ENCODE data around the gene TPD52L1. TPM values are rescaled to one million over a fixed set of nuclear protein-coding genes. Genes with fewer than 3 reads are reported as not detected.

TPD52L1 gene
- total RNA-seq, 1 donor from 2014 or later = 15.6 TPM

DNA sequence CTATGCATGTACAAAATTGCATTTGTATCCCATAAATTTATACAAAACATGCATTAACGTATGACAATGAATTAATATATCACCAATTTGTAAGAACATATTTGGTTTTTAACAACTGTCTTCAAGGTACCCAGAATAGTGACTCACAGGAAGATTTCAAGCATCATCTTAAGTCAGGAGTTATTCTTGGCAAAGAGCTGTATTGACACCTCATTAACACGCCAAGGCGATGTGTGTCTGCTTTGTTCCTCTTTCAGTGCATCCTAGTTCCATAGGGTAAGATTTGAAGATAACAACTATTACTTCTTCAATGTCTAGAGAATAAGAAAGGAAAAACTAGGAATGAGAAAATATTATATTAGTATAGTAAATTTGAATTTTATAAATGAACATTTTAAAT, 35.8 kb upstream of the TPD52L1 start:
- no peak for TF ChIP-seq CTCF (IDR thresholded peaks at IDR 0.05)
- intact Hi-C loops (cut with DNase I) = no loop called here
- no peak for ATAC-seq

DNA sequence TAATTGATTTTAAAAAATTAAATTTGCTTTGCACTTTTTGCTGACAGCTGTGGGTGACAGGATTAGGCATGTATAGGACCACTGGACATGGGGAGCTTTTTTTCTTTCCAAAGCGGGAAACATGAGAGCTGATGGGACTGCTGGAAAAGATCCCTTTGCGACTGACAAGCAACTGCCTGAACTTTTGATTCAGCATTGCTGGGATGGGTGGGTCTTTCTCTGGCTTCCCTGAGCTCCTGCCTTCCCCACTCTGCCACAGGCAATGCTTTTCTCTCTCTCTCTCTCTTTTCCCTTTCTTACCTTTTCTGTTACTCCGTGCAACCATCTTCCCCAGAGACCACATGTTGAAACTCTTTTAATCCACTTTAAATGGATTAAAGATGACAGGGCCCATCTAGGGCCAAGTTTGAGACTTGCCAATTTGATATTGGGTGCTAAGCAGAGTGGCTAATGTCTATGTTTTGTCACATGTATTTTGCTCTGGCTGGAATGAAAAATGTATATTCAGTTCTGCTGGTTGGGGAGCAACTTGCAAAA, 33.5 kb upstream of the TPD52L1 start:
- H3K4me3 ChIP-seq = no peak overlapping the region
- intact Hi-C loops (cut with DNase I) = no loop called here
- no peaks in the 10 kb centered on the region for H3K4me1 ChIP-seq
- no peaks in the 10 kb centered on the region for H3K27me3 ChIP-seq (ENCODE audit: low read depth)
- ATAC-seq = no peak
- TF ChIP-seq CTCF (IDR thresholded peaks at IDR 0.05) = no peak
- H3K36me3 ChIP-seq = no peaks in the 10 kb centered on the region
- no peak for DNase-seq
- no peak overlapping the region for H3K27ac ChIP-seq
- no peaks in the 10 kb centered on the region for H3K9me3 ChIP-seq

More for the DNA sequence above, 35.8 kb upstream of the TPD52L1 start:
- Histone ChIP-seq H3K4me3 (no peak overlapping the region), H3K9me3 (no peaks in the 10 kb centered on the region), H3K4me1 (no peaks in the 10 kb centered on the region), H3K36me3 (no peaks in the 10 kb centered on the region), H3K27ac (no peak overlapping the region), H3K27me3 (ENCODE audit: low read depth) (no peaks in the 10 kb centered on the region)
- DNase-seq = no peak

GRCh38 chr6:125121894-125122293, 31.7 kb upstream of the TPD52L1 start:
- no peak for TF ChIP-seq CTCF (IDR thresholded peaks at IDR 0.05)
- DNase-seq (no peak), ATAC-seq (no peak)
- H3K4me1 ChIP-seq = no peaks in the 10 kb centered on the region
- no peaks in the 10 kb centered on the region for H3K36me3 ChIP-seq
- H3K4me3 ChIP-seq = no peak overlapping the region
- no peaks in the 10 kb centered on the region for H3K27me3 ChIP-seq (ENCODE audit: low read depth)
- no peaks in the 10 kb centered on the region for H3K9me3 ChIP-seq
- H3K27ac ChIP-seq = no peak overlapping the region
- intact Hi-C loops (cut with DNase I) = no loop called here

DNA sequence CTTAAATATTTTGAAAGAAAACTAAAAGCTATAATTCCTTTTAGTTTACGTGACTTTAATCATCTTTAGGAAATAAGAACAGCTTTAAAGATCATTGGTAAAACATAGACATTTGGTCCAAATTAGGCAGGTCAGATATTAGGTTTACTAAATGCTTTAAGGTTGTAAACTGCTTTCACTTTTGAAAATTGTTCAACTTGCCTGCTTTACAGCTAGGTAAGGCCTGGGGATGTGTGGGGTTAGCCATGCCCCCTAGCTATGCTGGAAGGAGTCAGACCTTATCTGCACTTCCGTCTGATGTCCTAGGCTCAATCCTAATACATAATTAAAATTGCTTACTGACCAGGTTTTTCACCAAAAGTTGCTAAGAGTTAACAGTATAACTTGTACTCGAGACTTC, 30.5 kb upstream of the TPD52L1 start:
- no peaks in the 10 kb centered on the region for H3K9me3 ChIP-seq
- H3K4me1 ChIP-seq = no peaks in the 10 kb centered on the region
- no peak overlapping the region for H3K27ac ChIP-seq
- intact Hi-C loops (cut with DNase I) = no loop called here
- TF ChIP-seq CTCF (IDR thresholded peaks at IDR 0.05) = no peak
- H3K27me3 ChIP-seq (ENCODE audit: low read depth) = no peaks in the 10 kb centered on the region
- H3K36me3 ChIP-seq = no peaks in the 10 kb centered on the region
- DNase-seq = no peak
- no peak overlapping the region for H3K4me3 ChIP-seq
- ATAC-seq = no peak

- intact Hi-C loops (cut with DNase I) = no loop called here
- H3K27ac ChIP-seq = no peak overlapping the region
- no peak for TF ChIP-seq CTCF (IDR thresholded peaks at IDR 0.05)
- H3K4me3 ChIP-seq = no peak overlapping the region
- H3K36me3 ChIP-seq = no peaks in the 10 kb centered on the region
- H3K9me3 ChIP-seq = no peaks in the 10 kb centered on the region
- H3K4me1 ChIP-seq = no peaks in the 10 kb centered on the region
- no peak for DNase-seq
- no peaks in the 10 kb centered on the region for H3K27me3 ChIP-seq (ENCODE audit: low read depth)
- ATAC-seq = no peak
Observed at GRCh38 chr6:125123468-125124048, 30.0 kb upstream of the TPD52L1 start.
